ENCODE results near the gene THADA.

GRCh38 chr2:43420389-43420801 is 175.4 kb downstream of the THADA start:
- TF ChIP-seq ATF2 (CRISPR knock-in tag; IDR thresholded peaks at IDR 0.05; ENCODE audit: borderline replicate concordance, low read depth), result no peak
- TF ChIP-seq, protein P1, sequence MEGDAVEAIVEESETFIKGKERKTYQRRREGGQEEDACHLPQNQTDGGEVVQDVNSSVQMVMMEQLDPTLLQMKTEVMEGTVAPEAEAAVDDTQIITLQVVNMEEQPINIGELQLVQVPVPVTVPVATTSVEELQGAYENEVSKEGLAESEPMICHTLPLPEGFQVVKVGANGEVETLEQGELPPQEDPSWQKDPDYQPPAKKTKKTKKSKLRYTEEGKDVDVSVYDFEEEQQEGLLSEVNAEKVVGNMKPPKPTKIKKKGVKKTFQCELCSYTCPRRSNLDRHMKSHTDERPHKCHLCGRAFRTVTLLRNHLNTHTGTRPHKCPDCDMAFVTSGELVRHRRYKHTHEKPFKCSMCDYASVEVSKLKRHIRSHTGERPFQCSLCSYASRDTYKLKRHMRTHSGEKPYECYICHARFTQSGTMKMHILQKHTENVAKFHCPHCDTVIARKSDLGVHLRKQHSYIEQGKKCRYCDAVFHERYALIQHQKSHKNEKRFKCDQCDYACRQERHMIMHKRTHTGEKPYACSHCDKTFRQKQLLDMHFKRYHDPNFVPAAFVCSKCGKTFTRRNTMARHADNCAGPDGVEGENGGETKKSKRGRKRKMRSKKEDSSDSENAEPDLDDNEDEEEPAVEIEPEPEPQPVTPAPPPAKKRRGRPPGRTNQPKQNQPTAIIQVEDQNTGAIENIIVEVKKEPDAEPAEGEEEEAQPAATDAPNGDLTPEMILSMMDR (IDR thresholded peaks at IDR 0.05), result no peak
